ENCODE results near the gene DMP1. TPM values are rescaled to one million over a fixed set of nuclear protein-coding genes. Genes with fewer than 3 reads are reported as not detected.
"Not testable (repeated sequence)": the region's sequence is repeated elsewhere in the genome, so short reads cannot be mapped to it uniquely, and the experiment has no call there.

The DMP1 gene
- total RNA-seq, 1 donor from 2014 or later: not detected

- no peak for DNase-seq (ENCODE audit: low spot score)
- intact Hi-C loops (cut with DNase I): loop anchor here (2.0 to 10.0 kb wide), 3 partner anchors 135 to 297 kb away; partner anchors contain the start of gene SPP1
Observed at GRCh38 chr4:87677731-87678130, 27.7 kb downstream of the DMP1 start.

GRCh38 chr4:87679449-87680169 lies 29.5 kb downstream of the DMP1 start:
- intact Hi-C loops (cut with DNase I): loop anchor here (1.0 to 10.0 kb wide), 5 partner anchors 137 to 535 kb away; partner anchors contain the start of gene SPP1

GRCh38 chr4:87680271-87680670 lies 30.2 kb downstream of the DMP1 start:
- intact Hi-C loops (cut with DNase I): loop anchor here (10.0 kb wide), 1 partner anchor 535 kb away; no protein-coding TSS in a partner anchor
- no peak for DNase-seq (ENCODE audit: low spot score)

More at GRCh38 chr4:87679449-87680169, 29.5 kb downstream of the DMP1 start:
- DNase-seq (ENCODE audit: low spot score): no peak

- intact Hi-C loops (cut with DNase I): loop anchor here (10.0 kb wide), 1 partner anchor 526 kb away; no protein-coding TSS in a partner anchor
- no peak for DNase-seq (ENCODE audit: low spot score)
Observed at GRCh38 chr4:87688316-87688715, 38.2 kb downstream of the DMP1 start.

GRCh38 chr4:87690947-87691346 lies 40.9 kb downstream of the DMP1 start:
- DNase-seq (ENCODE audit: low spot score); intact Hi-C loops (cut with DNase I): not testable (repeated sequence)

GRCh38 chr4:87692060-87692459 lies 42.0 kb downstream of the DMP1 start:
- intact Hi-C loops (cut with DNase I); DNase-seq (ENCODE audit: low spot score): not testable (repeated sequence)

- DNase-seq (ENCODE audit: low spot score): no peak
- intact Hi-C loops (cut with DNase I): no loop called here
Observed at GRCh38 chr4:87697272-87697671, 47.2 kb downstream of the DMP1 start.

GRCh38 chr4:87697945-87698344 lies 47.9 kb downstream of the DMP1 start:
- DNase-seq (ENCODE audit: low spot score): no peak
- intact Hi-C loops (cut with DNase I): no loop called here

- intact Hi-C loops (cut with DNase I): no loop called here
- DNase-seq (ENCODE audit: low spot score): no peak
Observed at GRCh38 chr4:87698394-87698793, 48.3 kb downstream of the DMP1 start.

- intact Hi-C loops (cut with DNase I): no loop called here
Observed at GRCh38 chr4:87704001-87704400, 53.9 kb downstream of the DMP1 start.

GRCh38 chr4:87707279-87707918 lies 57.3 kb downstream of the DMP1 start:
- intact Hi-C loops (cut with DNase I): no loop called here
- DNase-seq (ENCODE audit: low spot score): no peak

More at GRCh38 chr4:87704001-87704400, 53.9 kb downstream of the DMP1 start:
- no peak for DNase-seq (ENCODE audit: low spot score)

Other genes with a start within 250 kb of the DMP1 start
- gene NUDT9, start 227.7 kb upstream of the DMP1 start, total RNA-seq: 21.5 TPM
- gene SPARCL1, start 120.9 kb upstream of the DMP1 start, total RNA-seq: 202 TPM
- not detected for gene DSPP, start 41.8 kb upstream of the DMP1 start, total RNA-seq
- not detected for gene IBSP, start 149.3 kb downstream of the DMP1 start, total RNA-seq
- not detected for gene MEPE, start 182.7 kb downstream of the DMP1 start, total RNA-seq